AG09319 (cell line): Measurements from ENCODE around the gene NUDT4.

Source experiments
- DNase-seq: peaks from one replicate; pipeline ENCODE4 v3.0.0-alpha.2; 2010; ENCODE audit warnings: low read depth; ENCODE audit errors: extremely low read depth
- TF ChIP-seq, protein P1 (sequence below): IDR thresholded peaks from 2 replicates; pipeline ENCODE4 v1.5.1; 2011; ENCODE audit warnings: low read depth, mild to moderate bottlenecking, inconsistent platforms, low read length, moderate library complexity

NUDT4 gene

DNA sequence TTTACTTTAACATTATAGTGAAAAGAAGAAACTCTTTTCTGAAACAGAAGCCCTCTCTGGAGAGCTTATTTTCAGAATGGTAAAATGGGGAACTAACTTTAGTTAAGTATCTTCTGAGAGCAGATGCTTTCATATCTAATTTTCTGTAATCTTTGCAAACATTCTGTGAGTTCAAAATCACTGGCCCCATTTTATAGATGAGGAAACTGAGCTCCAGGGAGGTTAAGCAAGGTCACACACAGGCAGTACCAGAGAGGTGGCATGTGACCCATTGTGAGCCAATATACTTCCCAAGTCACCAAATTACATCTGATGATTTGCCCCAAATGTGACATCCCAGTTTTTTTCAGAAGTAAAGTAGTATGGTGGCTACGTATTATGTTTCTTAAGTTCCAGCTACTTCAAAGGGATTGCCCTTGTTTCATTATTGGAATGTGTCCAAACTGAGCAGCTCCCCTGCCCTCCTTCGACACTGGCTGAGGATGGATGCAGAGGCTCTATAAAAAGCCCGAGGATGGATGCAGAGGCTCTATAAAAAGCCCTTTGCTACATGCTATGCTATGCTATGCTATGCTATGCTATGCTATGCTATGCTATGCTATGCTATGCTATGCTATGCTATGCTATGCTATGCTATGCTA lies 36.2 kb upstream of the NUDT4 start:
- no peak for DNase-seq
- TF ChIP-seq, protein P1, sequence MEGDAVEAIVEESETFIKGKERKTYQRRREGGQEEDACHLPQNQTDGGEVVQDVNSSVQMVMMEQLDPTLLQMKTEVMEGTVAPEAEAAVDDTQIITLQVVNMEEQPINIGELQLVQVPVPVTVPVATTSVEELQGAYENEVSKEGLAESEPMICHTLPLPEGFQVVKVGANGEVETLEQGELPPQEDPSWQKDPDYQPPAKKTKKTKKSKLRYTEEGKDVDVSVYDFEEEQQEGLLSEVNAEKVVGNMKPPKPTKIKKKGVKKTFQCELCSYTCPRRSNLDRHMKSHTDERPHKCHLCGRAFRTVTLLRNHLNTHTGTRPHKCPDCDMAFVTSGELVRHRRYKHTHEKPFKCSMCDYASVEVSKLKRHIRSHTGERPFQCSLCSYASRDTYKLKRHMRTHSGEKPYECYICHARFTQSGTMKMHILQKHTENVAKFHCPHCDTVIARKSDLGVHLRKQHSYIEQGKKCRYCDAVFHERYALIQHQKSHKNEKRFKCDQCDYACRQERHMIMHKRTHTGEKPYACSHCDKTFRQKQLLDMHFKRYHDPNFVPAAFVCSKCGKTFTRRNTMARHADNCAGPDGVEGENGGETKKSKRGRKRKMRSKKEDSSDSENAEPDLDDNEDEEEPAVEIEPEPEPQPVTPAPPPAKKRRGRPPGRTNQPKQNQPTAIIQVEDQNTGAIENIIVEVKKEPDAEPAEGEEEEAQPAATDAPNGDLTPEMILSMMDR: no peak

DNA sequence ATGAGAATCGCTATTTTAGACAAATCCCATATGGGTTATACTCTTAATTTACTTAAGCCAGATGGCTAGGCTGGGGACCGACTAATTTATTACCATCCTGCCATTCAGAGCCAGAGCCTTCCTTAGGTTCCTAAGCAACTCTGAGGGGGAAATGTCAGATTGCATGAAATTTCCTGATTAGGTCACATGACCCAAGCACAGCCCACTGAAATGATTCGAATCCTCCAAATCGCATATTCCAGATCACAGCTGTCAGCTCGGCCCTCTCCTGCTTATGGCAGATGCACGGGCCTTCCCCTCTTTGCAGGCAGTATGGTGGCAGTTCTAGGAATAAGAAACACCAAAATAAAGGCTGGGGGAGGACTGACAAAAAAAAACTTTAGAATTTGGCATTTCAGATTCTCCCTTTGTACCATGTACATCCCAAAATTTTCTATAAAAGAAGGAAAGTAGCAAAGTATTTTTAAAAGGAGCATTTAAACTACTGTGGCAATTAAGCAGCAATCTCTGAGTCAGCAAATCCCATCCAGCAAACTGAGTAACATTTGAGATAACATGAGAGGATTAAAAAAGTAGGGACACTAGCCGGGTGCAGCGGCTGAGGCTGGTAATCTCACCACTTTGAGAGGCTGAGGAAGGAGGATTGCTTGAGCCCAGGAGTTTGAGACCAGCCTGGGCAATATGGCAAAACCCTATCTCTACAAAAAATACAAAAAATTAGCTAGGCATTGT lies 30.5 kb upstream of the NUDT4 start:
- TF ChIP-seq, protein P1: no peak

DNA sequence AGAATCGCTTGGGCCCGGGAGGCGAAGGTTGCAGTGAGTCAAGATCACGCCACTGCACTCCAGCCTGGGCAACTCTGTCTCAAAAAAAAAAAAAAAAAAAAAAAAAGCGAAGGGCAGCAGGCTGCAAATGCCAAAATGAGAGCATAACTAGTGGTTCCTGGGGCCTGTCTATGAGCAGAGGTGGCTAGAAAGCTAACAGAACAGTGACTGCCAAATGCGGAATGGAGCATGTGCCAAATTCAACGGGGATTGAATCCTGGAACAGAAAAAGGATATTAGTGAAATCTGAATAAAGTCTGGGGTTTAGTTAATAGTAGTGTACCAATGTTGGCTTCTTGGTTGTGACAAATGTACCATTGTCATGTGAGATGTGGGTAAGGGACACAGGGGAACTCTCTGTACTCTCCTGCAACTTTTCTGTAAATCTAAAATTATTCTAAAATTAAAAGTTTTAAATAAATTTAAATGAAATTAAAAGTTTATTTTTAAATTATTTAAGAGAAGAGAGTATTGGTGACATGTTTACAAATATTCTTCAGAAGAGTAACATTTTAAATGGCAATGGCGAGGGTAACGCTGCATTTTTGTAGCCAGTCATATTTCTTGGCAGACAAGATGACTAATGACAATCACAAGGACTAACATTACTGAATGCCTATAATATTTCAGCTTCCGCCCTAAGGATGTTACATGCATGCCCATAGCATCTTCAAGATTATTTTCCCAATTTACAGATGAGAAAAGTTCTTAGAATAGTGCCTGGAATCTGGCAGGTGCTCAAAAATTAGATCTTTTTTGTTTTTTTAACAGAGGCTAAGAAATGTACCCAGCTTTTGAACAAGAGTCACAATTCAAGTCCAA lies 28.9 kb upstream of the NUDT4 start:
- no peak for DNase-seq
- TF ChIP-seq, protein P1: no peak

More for the DNA sequence above, 30.5 kb upstream of the NUDT4 start:
- DNase-seq: no peak

DNA sequence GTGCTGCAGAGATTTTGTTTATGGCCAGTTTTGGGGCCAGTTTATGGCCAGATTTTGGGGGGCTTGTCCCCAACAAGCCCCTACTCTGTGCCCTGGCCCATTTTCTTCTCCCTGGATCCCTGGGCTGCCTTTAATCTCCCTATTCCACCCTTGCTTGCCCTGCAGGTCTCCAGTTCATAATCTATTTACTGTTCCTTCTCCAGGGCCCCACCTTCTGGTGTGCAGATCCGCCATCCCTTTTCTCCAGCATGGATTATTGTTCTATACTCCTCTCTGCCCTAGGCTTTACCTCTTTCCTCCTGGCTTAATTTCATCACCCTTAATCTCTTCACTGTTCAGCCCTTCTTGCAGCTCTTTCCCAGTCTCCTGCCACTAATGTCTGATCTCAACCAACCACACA lies 26.0 kb upstream of the NUDT4 start:
- no peak for DNase-seq
- TF ChIP-seq, protein P1: no peak

DNA sequence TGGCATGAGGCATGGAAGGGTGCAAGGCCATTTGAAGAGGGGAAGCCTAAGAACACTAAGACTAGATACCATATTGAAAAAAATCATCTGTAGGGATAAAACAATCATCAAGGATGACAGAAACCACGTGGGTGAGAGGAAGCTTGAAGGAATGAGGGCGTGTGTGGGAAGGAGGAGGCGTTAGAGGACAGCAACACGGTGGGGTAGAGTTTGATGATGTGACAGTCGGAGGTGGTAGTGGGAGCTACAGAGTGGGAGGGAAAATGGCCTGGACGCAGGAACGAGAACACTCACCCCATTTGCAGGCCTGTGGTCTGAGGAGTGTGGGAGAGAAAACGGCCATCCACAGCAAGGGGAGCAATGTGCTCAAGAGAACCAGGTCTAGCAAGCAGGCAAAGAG lies 25.4 kb upstream of the NUDT4 start:
- no peak for DNase-seq
- TF ChIP-seq, protein P1: no peak

DNA sequence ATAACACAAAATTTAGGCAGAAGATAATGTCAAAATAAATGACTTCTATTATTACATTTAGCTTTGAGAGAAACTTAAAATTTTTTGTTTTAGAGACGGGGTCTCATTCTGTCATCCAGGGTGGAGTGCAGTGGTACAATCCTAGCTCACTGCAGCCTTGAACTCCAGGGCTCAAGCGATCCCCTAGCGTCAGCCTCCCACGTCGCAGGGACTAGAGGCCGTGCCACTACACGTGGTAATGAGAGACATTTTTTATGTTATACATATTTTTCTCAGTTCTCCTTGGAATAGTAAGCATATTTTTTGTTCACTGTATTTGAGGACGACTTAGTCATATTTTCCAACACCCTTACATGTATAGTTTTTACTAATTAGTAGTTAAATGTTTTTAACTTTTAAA lies 21.5 kb upstream of the NUDT4 start:
- TF ChIP-seq, protein P1: no peak
- no peak for DNase-seq

DNA sequence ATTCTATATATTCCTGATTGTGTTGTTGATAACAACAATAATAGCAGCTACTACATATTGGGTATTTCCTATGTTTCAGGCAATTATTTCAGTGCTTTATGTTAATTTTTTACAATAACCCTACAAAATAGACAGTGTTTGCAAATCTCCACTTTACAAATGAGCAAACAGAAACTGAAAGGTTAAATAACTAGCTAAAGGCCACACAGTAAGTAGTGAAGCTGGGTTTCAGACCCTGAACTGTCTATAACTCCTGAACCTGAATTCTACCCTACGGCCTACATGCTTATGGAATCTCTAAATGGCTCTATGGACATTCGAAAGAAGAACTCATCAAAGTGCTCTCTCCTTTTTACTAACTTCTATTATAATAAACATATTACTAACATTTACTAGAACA lies 19.7 kb upstream of the NUDT4 start:
- DNase-seq: no peak
- TF ChIP-seq, protein P1: no peak
